Mesenchymal stem cell (in vitro differentiated cells and primary cell): Measurements from ENCODE around the gene UNC50.

Source experiments
- DNase-seq: peaks from one replicate; pipeline ENCODE4 v3.0.0-alpha.2; 2013
- H2AFZ ChIP-seq: one replicate; pipeline ENCODE4 v1.6.1; 2013; ENCODE audit warnings: low read depth, mild to moderate bottlenecking, control low read depth, inconsistent platforms, low read length, moderate library complexity
- H2AK5ac ChIP-seq: 2 replicates; pipeline ENCODE4 v1.6.1; 2013; ENCODE audit warnings: low read length, moderate library complexity, mild to moderate bottlenecking, inconsistent platforms; ENCODE audit not compliant: severe bottlenecking
- H2BK120ac ChIP-seq: one replicate; pipeline ENCODE4 v1.6.1; 2013; ENCODE audit warnings: low read depth, mild to moderate bottlenecking, inconsistent platforms, low read length, moderate library complexity
- H2BK12ac ChIP-seq, 2 experiments: one replicate each; pipeline ENCODE4 v1.6.1; 2013; ENCODE audit warnings: inconsistent platforms in 2 of 2, low read length in 2 of 2, mild to moderate bottlenecking in 2 of 2, moderate library complexity in 2 of 2, control low read depth in 1 of 2
- H2BK15ac ChIP-seq: one replicate; pipeline ENCODE4 v1.6.1; 2013; ENCODE audit warnings: mild to moderate bottlenecking, low read depth, inconsistent platforms; ENCODE audit not compliant: poor library complexity, severe bottlenecking
- H2BK5ac ChIP-seq: 2 replicates; pipeline ENCODE4 v1.6.1; 2013; ENCODE audit warnings: low read depth, mild to moderate bottlenecking, low read length, control low read depth, inconsistent platforms; ENCODE audit not compliant: poor library complexity, severe bottlenecking
- H3K14ac ChIP-seq, 2 experiments: one replicate each; pipeline ENCODE4 v1.6.1; 2013; ENCODE audit warnings: inconsistent platforms in 2 of 2, low read length in 2 of 2, control low read depth in 1 of 2, mild to moderate bottlenecking in 1 of 2, moderate library complexity in 1 of 2
- H3K18ac ChIP-seq, 2 experiments: one replicate each; pipeline ENCODE4 v1.6.1; 2013; ENCODE audit warnings: inconsistent platforms in 2 of 2, low read length in 2 of 2, control low read depth in 1 of 2, low read depth in 1 of 2, mild to moderate bottlenecking in 1 of 2
- H3K23ac ChIP-seq, 2 experiments: one replicate each; pipeline ENCODE4 v1.6.1; 2013; ENCODE audit warnings: inconsistent platforms in 2 of 2, low read length in 2 of 2, mild to moderate bottlenecking in 2 of 2, moderate library complexity in 2 of 2, control low read depth in 1 of 2
- H3K27ac ChIP-seq: 2 replicates; pipeline ENCODE4 v1.5.1; 2013; ENCODE audit warnings: mild to moderate bottlenecking, moderate library complexity, low read length, control low read depth, inconsistent platforms; ENCODE audit not compliant: poor library complexity, severe bottlenecking
- H3K27me3 ChIP-seq, 2 experiments: 2 replicates each; pipeline versions ENCODE4 v1.6.1 to v1.7.0; 2013; ENCODE audit warnings: low read length in 2 of 2, mild to moderate bottlenecking in 2 of 2, moderate library complexity in 2 of 2, control low read depth in 1 of 2, inconsistent platforms in 1 of 2; ENCODE audit not compliant: control insufficient read depth in 1 of 2, insufficient read depth in 1 of 2
- H3K36me3 ChIP-seq, 2 experiments: 2 replicates each; pipeline versions ENCODE4 v1.6.1 to v1.7.0; 2013; ENCODE audit warnings: low read length in 2 of 2, control low read depth in 1 of 2, inconsistent platforms in 1 of 2, low read depth in 1 of 2, mild to moderate bottlenecking in 1 of 2; ENCODE audit not compliant: insufficient read depth in 2 of 2, control insufficient read depth in 1 of 2
- H3K4ac ChIP-seq, 2 experiments: one replicate each; pipeline ENCODE4 v1.6.1; 2013; ENCODE audit warnings: inconsistent platforms in 2 of 2, low read length in 2 of 2, mild to moderate bottlenecking in 2 of 2, moderate library complexity in 2 of 2, control low read depth in 1 of 2, low read depth in 1 of 2
- H3K4me1 ChIP-seq: 2 replicates; pipeline ENCODE4 v1.6.1; 2013; ENCODE audit warnings: low read depth, low read length, control low read depth; ENCODE audit not compliant: control insufficient read depth, insufficient read depth
- H3K4me2 ChIP-seq: 2 replicates; pipeline ENCODE4 v1.6.1; 2013; ENCODE audit warnings: low read length, mild to moderate bottlenecking, inconsistent platforms; ENCODE audit not compliant: poor library complexity, severe bottlenecking
- H3K4me3 ChIP-seq, 2 experiments: 2 replicates each; pipeline versions ENCODE4 v1.5.1 to v1.7.0; 2013; ENCODE audit warnings: low read length in 2 of 2, mild to moderate bottlenecking in 2 of 2, control low read depth in 1 of 2, low read depth in 1 of 2; ENCODE audit not compliant: insufficient read depth in 1 of 2
- H3K79me1 ChIP-seq: replicated peaks from 2 replicates; pipeline ENCODE4 v1.6.1; 2013; ENCODE audit warnings: mild to moderate bottlenecking, control low read depth, low read length, inconsistent platforms; ENCODE audit not compliant: poor library complexity, severe bottlenecking
- H3K9ac ChIP-seq: 2 replicates; pipeline ENCODE4 v1.7.0; 2013; ENCODE audit warnings: mild to moderate bottlenecking, low read length, moderate library complexity
- H3K9me3 ChIP-seq: 2 replicates; pipeline ENCODE4 v1.7.0; 2013; ENCODE audit warnings: mild to moderate bottlenecking, low read length; ENCODE audit not compliant: control insufficient read depth
- H4K8ac ChIP-seq: one replicate; pipeline ENCODE4 v1.6.1; 2013; ENCODE audit warnings: inconsistent platforms, mild to moderate bottlenecking, low read length, moderate library complexity
- H4K91ac ChIP-seq: one replicate; pipeline ENCODE4 v1.6.1; 2013; ENCODE audit warnings: mild to moderate bottlenecking, low read length, inconsistent platforms
- WGBS: methylation state at CpG from one replicate; pipeline ENCODE4 v1.1.7; 2013; ENCODE audit warnings: mixed read lengths; 5-methylcytosine and 5-hydroxymethylcytosine counted together

UNC50 gene

GRCh38 chr2:98560256-98560771 lies 48.1 kb upstream of the UNC50 start:
- Histone ChIP-seq H3K4me1 (peaks cover 3% of the 10 kb centered on the region), H2BK120ac (no peak overlapping the region), H3K27ac (peak overlapping the region; percentile 9), H3K18ac (peak overlapping the region in 1 of 2 experiments; percentile 18), H4K91ac (no peak overlapping the region), H3K9ac (no peak overlapping the region), H2AK5ac (peak overlapping the region; percentile 37), H4K8ac (peak overlapping the region; percentile 69), H3K4me2 (no peak overlapping the region), H3K14ac (peak overlapping the region in 1 of 2 experiments; percentile 85), H3K27me3 (no peaks in the 10 kb centered on the region), H3K36me3 (peaks cover 32 to 57% of the 10 kb centered on the region in 2 experiments), H2BK12ac (peak overlapping the region in 1 of 2 experiments; percentile 8), H2BK15ac (no peak overlapping the region), H3K9me3 (no peaks in the 10 kb centered on the region), H3K4ac (peak overlapping the region in 1 of 2 experiments; percentile 81), H3K23ac (peak overlapping the region in 1 of 2 experiments; percentile 43), H3K4me3 (no peak overlapping the region), H2BK5ac (no peak overlapping the region), H3K79me1 (no peaks in the 10 kb centered on the region), H2AFZ (no peak overlapping the region)
- DNase-seq = peak; percentile 79
- WGBS = 91% methylated on average over 9 of the region's 9 CpGs

GRCh38 chr2:98561018-98561417 lies 47.4 kb upstream of the UNC50 start:
- Histone ChIP-seq H3K9ac (no peak overlapping the region), H2AFZ (no peak overlapping the region), H3K4me1 (peaks cover 3% of the 10 kb centered on the region), H2BK15ac (no peak overlapping the region), H2BK12ac (no peak overlapping the region), H3K4me2 (no peak overlapping the region), H3K9me3 (no peaks in the 10 kb centered on the region), H3K27me3 (no peaks in the 10 kb centered on the region), H3K79me1 (no peaks in the 10 kb centered on the region), H2BK120ac (no peak overlapping the region), H4K8ac (no peak overlapping the region), H4K91ac (no peak overlapping the region), H3K4ac (no peak overlapping the region), H3K36me3 (peaks cover 33 to 57% of the 10 kb centered on the region in 2 experiments), H2AK5ac (no peak overlapping the region), H3K18ac (no peak overlapping the region), H2BK5ac (no peak overlapping the region), H3K27ac (no peak overlapping the region), H3K14ac (no peak overlapping the region), H3K4me3 (no peak overlapping the region), H3K23ac (no peak overlapping the region)
- no peak for DNase-seq
- WGBS = 95% methylated on average over 9 of the region's 9 CpGs

- H3K36me3 ChIP-seq = peaks cover 43 to 60% of the 10 kb centered on the region in 2 experiments
- H3K9ac ChIP-seq = no peak overlapping the region
- no peaks in the 10 kb centered on the region for H3K9me3 ChIP-seq
- H2BK5ac ChIP-seq = no peak overlapping the region
- 94% methylated on average over 10 of the region's 13 CpGs for WGBS
- DNase-seq = no peak
- H4K91ac ChIP-seq = no peak overlapping the region
- no peak overlapping the region for H3K4me3 ChIP-seq
- no peaks in the 10 kb centered on the region for H3K79me1 ChIP-seq
- no peak overlapping the region for H2BK120ac ChIP-seq
- H3K14ac ChIP-seq = no peak overlapping the region
- no peak overlapping the region for H3K18ac ChIP-seq
- no peak overlapping the region for H3K27ac ChIP-seq
- H2AK5ac ChIP-seq = no peak overlapping the region
- H3K4ac ChIP-seq = no peak overlapping the region
- H3K4me1 ChIP-seq = peaks cover 3% of the 10 kb centered on the region
- H2BK12ac ChIP-seq = no peak overlapping the region
- H3K23ac ChIP-seq = no peak overlapping the region
- H2BK15ac ChIP-seq = no peak overlapping the region
- H4K8ac ChIP-seq = no peak overlapping the region
- no peak overlapping the region for H2AFZ ChIP-seq
- H3K27me3 ChIP-seq = no peaks in the 10 kb centered on the region
- no peak overlapping the region for H3K4me2 ChIP-seq
Measured at GRCh38 chr2:98561902-98562695, 46.3 kb upstream of the UNC50 start.

GRCh38 chr2:98563394-98563793 lies 45.0 kb upstream of the UNC50 start:
- no peak overlapping the region for H3K18ac ChIP-seq
- H3K4me3 ChIP-seq = no peak overlapping the region
- H3K27ac ChIP-seq = no peak overlapping the region
- peaks cover 50 to 61% of the 10 kb centered on the region in 2 experiments for H3K36me3 ChIP-seq
- 96% methylated on average over 11 of the region's 13 CpGs for WGBS
- no peak for DNase-seq
- no peak overlapping the region for H3K4me2 ChIP-seq
- H3K9ac ChIP-seq = no peak overlapping the region
- H2BK5ac ChIP-seq = no peak overlapping the region
- H3K14ac ChIP-seq = no peak overlapping the region
- no peak overlapping the region for H2BK120ac ChIP-seq
- no peak overlapping the region for H2BK12ac ChIP-seq
- H4K91ac ChIP-seq = no peak overlapping the region
- no peaks in the 10 kb centered on the region for H3K27me3 ChIP-seq
- H2AFZ ChIP-seq = no peak overlapping the region
- no peak overlapping the region for H3K4ac ChIP-seq
- H3K4me1 ChIP-seq = peaks cover 3% of the 10 kb centered on the region
- H3K79me1 ChIP-seq = no peaks in the 10 kb centered on the region
- no peaks in the 10 kb centered on the region for H3K9me3 ChIP-seq
- no peak overlapping the region for H2AK5ac ChIP-seq
- no peak overlapping the region for H2BK15ac ChIP-seq
- H4K8ac ChIP-seq = no peak overlapping the region
- no peak overlapping the region for H3K23ac ChIP-seq
